Medulla oblongata (tissue), 1 donor: ENCODE results near the gene ACTL7B.
A peak's percentile ranks its signal among the peaks of the same experiment; 100 is the strongest.
"Not testable (repeated sequence)": the region's sequence is repeated elsewhere in the genome, so short reads cannot be mapped to it uniquely, and the experiment has no call there.

Experiments
- DNase-seq: peaks from one replicate; pipeline ENCODE4 v3.0.0-alpha.2; 2015; ENCODE audit errors: extremely low spot score

Gene ACTL7B

GRCh38 chr9:108844391-108844790 is 11.4 kb downstream of the ACTL7B start:
- no peak for DNase-seq

DNA sequence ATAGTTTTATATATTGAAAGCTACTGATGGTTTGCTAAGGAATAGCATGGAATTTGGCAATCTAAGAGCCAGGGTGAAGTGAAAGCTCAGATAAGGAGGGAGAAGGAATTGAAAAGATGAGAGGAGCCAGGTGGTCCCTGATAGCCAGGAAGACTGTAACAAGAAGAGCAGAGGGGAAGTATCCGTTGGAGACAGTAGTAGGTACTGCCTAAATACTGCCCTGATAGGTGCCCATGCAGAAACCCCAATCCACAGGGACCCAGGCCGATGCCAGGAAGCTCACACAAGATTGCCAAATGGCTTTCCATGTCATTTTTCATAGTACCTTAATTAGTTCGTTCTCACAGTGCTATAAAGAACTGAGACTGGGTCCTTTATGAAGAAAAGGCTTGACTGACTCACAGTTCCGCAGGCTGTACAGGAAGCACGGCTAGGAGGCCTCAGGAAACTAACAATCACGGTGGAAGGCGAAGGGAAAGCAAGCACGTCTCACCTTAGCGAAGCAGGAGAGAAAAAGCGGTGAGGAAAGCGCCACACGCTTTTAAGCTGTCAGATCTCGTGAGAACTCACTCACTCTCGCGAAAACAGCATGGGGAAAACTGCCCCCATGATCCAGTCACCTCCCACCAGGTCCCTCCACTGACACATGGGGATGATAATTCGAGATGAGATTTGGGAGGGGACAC is 13.0 kb downstream of the ACTL7B start:
- no peak for DNase-seq

DNA sequence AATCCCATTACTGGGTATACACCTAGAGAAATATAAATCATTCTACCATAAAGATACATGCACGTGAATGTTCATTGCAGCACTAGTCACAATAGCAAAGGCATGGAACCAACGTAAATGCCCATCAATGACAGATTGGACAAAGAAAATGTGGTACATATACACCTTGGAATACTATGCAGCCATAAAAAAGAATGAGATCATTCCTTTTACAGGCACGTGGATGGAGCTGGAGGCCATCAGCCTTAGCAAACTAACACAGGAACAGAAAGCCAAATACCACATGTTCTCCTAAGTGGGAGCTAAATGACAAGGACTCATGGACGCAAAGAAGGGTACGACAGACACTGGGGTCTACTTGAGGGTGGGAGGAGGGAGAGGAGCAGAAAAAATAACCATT is 16.2 kb downstream of the ACTL7B start:
- not testable (repeated sequence) for DNase-seq

DNA sequence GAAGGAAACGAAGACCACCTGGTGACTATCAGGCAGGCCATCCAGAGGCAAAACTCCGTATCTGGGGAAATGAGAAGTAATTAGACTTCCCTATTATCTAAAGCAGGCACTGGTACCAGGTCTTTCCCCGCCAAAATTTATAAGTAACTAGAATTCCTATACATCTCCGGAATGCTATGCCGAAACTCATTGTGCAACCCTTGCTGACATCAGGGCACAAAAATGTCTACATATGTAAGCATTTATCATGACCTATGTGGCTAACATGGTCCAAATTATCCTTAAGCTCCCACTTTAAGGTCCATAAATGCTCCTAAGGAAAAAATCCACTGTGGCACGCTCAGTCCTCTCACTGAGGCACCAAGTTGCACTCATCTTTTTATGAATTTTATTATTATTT is 17.8 kb downstream of the ACTL7B start:
- no peak for DNase-seq

DNA sequence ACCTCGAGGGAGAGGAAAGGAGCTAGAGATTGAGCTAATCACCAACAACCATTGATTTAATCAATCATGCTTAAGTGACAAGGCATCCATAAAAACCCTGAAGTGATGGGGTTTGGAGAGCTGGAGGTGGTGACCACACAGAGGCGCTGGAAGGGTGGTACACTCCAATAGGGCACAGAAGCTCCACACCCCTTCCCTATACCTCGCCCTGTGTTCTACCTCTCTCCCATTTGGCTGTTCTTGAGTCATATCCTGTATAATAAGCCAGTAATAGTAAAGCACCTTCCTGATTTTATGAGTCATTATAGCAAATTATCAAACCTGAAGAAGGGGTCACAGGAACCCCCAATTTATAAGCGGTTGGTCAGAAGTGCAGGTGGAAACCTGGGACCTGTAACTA is 18.3 kb downstream of the ACTL7B start:
- no peak for DNase-seq

DNA sequence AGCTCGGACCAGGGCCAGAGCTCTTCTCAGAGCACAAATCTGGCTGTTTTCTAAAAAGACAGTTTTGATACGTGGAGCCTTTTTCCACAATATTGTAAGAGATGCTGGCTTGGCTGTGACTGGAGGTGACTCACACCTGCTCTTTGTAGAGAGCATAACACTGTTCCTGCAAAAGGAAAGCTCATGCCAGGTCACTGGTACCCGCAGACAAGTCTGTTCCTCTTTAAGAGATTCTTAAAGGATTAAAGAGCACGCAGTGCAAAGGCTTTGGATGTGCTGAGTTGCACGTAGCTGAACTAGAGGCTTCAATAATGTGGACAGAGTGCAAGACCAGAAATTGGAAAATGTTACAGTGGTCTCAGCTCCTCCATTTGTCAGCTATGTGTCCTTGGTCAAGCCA is 19.0 kb downstream of the ACTL7B start:
- DNase-seq: no peak

DNA sequence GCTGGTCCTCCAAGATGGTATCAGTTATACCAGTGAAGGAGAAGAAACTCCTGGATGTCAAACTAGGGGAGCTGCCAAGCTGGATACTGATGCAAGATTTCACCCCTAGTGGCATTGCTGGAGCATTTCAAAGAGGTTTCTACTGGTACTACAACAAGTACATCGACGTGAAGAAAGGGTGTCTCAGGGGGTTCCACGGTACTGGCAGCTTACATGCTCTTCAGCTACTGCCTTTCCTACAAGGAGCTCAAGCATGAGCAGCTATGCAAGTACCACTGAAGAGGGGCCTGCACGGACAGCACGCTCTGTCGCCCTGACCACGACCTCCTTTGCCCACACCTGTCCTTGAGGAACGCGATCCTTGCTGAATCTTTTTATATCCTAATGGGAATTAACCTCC is 19.5 kb downstream of the ACTL7B start:
- DNase-seq: no peak

DNA sequence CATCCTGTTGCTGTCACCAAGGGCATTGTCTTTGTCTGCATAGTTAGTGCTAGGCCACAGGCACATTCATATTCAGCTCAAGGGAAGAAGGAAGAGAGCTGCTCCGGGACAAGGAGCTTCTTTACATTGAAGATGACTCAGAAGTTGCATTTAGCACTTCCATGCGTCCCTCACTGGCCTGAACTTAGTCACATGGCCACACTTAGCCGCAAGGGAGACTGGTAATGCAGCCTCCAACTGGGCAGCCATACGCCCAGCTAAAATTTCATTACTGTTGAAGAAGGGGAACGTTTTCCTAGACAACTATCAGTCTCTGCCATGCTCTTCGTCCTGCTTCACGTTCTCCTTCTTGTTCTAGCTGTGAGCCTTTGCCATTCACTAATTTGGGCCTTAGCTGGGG is 20.0 kb downstream of the ACTL7B start:
- no peak for DNase-seq

DNA sequence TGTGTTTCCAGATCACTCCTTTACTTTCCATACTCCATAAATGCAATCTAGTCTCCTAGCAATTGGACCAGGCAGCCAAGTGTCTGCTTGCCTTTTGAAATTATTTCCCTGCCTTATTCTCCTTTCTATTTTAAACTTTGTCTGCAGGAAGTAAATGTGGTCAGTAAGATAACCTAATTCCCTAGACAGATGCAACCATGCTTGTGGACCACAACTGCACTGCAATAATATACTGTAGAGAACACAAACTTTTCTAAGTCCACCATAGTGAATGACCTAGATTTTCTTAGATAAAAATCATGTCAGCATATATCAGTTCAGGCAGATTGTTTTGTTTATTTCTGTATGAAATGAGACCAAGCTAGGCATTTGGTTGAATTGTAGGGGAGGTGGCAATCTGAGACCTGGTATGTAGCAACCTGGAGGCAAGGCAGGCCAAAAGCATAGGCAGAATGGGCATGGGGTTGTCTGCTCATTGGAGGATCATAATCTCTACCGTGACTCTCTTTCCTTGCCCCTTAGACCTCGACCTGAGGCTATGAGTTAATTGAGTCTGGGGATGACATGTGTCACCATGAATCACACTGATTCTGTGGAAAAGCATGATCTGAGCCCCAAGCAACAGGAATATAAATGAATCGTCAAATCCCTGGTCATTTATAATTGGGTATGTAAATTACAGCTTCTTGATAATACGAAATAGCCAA is 20.7 kb downstream of the ACTL7B start:
- peak; percentile 27 for DNase-seq

- no peak for DNase-seq
Measured at GRCh38 chr9:108832179-108832500, 23.6 kb downstream of the ACTL7B start.

GRCh38 chr9:108831496-108832178 is 24.1 kb downstream of the ACTL7B start:
- DNase-seq: no peak

DNA sequence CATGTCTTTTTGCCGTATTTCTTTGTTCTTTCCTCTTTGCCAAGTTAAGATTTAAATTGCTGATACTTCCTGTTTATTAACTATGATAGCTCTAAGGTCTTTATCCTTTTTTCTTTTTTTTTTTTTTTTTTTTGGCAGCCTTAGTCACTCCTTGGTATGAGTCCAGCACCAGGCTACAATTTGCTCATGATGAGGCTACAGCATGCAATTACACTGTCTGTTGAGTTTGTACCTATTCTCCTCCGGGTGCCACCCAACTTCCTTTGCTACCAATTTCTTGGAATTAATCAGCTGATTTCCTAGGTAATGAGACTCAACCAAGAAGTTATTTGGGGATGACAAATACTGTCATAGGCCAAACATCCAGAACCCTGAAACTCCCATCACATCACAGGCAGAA is 25.5 kb downstream of the ACTL7B start:
- no peak for DNase-seq

DNA sequence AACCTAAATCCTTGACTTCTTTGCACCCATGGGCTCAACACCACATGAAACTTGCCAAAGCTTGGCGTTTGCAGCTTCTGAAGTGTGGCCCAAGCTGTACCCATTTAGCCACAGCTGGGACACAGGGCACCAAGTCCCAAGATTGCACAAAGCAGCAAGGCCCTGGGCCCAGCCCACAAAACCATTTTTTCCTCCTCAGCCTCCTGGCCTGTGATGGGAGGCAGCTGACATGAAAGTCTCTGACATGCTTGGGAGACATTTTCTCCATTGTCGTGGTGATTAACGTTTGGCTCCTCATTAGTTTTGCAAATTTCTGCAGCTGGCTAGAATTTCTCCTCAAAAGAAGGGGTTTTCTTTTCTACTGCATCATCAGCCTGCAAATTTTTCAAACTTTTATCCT is 32.0 kb downstream of the ACTL7B start:
- no peak for DNase-seq

DNA sequence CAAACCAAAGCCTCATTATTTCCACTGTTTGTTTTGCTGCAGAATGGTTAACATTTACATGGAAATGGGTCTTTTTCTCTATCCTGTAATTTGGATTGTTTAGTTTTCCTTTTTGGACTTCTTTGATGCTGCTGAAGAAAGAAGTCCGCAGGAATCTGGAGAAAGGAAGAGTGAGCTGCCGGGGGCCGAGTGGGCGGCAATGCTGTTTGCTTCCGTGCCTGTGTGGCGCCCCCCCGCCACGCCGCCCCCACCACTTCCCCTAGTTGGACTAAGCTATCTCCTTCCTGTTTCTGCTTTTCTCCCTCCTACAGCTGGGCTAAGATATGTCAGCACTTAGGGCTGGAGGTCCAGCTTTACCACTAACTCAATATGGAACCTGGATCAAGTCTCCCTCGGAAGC is 39.7 kb downstream of the ACTL7B start:
- DNase-seq: peak; percentile 29

- DNase-seq: no peak
Measured at GRCh38 chr9:108815156-108815555, 40.6 kb downstream of the ACTL7B start.

GRCh38 chr9:108813951-108814601 is 41.7 kb downstream of the ACTL7B start:
- DNase-seq: peak; percentile 72

- DNase-seq: no peak
Measured at GRCh38 chr9:108812396-108813025, 43.3 kb downstream of the ACTL7B start.

GRCh38 chr9:108811944-108812343 is 43.8 kb downstream of the ACTL7B start:
- no peak for DNase-seq

DNA sequence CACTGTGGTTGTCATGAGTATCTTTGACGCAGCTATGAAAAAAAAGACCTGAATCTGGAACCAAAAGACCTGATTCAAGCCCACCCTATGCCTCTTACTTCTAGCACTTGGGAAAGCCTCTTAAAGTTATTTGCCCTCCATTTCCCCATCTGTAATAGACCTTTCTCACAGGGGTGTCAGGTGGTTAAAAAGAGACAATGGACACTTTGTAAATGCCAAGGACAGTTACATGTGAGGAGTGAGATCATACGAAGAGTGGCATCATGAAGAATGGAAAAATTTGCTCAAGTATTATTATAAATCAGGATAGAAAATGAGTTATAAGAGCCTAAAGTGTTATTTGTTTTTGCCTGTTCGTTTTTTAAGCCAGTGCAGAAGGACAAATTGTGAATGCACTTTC is 46.5 kb downstream of the ACTL7B start:
- DNase-seq: no peak
